DLD1 (cell line): ENCODE measurements around the gene TEKT3.

Experiments used
- in situ Hi-C: cut with HindIII; loops from 2 replicates; pipeline ENCODE4 v1.10.0; 2017; ENCODE audit warnings: low sequenced_read_pairs

The TEKT3 gene

DNA sequence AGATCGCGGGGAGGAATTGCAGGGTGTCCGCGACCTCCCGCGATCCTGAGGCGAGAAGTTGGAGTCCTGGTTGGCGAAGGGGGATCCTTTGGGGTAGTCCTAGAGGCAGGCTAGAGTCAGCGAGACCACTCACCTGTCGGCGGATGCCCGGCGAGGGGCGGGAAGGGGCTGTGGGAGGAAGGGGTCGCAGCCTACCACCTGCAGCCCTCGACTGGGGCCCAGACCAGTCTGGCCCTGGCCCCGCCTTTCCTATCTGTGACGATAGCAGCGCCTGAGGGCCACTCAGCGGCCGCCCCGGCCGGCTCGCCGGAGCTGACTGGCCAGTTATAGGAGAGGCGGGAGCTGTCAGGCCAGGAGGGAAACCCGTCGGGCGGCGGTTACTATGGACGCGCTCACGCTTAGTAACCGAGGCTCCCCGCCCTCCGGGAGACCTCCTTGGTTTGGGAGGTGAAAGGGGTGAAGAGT, at the start of gene TEKT3:
Gene TEKT3 (minus strand): TSS at position 213 of the 465 bp plus-strand sequence. CDS start 10,012 bp downstream, outside the sequence.
- in situ Hi-C loops, result no loop called here

DNA sequence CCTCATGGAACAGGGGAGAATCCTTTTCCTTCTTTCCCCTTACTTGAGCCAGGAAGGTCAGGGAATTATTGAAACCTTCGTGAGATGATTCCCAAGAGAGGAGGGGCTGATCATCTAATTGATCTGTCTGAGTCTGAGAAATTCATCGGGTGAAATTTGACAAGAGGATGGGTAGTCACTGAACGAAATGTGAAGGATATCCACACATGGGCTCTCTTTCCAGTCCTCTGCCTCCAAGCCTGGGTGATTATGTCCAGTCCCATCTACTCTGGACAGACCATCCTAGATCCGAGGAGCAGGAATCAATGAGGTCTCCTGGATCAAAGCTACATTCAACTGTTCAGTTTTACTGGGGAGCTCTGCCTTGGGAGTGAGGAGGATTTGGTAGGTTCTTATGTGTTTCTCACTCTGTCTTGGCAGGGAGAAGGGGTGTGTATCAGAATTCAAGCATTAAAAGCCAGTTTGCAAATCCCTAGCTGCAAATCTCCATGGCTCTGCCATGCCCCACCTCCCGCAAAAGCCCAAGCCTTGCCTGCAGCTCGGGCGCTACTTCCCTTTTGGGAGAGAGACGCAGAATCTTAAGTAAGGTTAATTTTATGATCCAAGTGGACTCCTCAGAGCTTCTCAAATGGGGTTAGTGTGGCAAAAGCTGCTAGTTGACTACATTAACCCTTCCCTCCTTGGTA, 47.1 kb upstream of the TEKT3 start:
- in situ Hi-C loops, result no loop called here

DNA sequence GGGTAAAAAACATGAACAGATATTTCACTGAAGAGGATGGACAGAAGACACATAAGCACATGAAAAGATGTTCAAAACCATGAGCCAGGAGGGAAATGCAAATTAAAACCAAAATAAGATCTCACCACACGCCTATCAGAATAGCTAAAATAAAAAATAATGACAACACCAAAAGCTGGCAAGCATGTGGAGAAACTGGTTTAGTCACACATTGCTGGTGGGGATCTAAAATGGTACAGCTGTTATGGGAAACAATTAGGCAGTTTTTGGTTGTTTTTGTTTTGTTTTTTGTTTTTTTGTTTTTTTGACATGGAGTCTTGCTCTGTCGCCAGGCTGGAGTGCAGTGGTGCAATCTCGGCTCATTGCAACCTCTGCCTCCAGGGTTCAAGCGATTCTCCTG, 44.7 kb upstream of the TEKT3 start:
- in situ Hi-C loops, result no loop called here

GRCh38 chr17:15385305-15385704, 43.9 kb upstream of the TEKT3 start:
- in situ Hi-C loops, result no loop called here

DNA sequence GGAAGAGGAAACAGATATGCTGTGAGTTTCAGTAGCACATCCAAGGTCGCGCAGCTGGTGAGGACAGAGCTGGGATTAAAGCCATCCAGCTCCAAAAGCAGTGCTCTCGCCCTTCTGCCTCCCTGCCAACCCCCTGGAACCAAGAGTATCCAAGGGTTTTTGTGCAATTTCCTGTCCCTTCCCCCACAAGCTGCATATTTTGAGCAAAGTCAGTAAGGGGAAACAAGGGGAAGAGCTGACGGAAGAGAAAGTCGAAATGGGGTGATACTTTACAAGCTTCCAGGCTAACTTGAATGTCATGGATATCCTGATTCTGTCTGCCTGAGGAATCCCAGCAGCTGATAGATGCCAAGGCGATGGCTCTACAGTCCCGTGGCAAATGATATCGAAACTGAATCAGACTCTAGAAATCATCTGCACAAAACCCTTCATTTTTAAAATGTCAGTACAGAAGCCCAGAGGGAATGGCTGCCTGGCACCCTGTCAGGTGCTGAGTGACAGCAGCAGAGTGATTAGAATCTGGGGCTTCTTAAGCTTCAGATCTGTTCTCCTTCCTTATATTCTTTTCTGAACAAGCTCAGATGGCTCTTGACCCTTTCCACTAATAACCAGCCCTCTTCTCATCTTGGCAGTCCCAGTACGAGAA, 42.9 kb upstream of the TEKT3 start:
- in situ Hi-C loops, result no loop called here

DNA sequence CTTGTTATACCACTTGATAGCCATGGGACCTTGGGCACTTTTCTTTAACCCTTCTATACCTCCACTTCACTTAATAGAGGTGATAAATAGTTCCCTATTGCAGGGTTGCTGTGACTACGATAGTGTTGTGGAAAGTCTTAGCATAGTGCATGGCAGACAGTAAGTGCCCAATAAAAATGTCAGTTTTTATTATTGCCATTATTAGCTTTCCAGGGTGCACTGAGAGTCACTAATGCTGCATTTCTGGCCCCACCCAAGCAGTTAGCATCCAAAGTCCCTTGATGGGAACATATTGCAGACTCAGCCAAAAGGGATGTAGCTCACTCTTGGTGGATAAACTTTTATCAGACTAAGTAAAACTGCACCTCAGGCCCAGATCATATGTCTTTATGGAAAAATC, 41.5 kb upstream of the TEKT3 start:
- in situ Hi-C loops, result no loop called here

GRCh38 chr17:15381707-15382106, 40.3 kb upstream of the TEKT3 start:
- in situ Hi-C loops, result no loop called here

DNA sequence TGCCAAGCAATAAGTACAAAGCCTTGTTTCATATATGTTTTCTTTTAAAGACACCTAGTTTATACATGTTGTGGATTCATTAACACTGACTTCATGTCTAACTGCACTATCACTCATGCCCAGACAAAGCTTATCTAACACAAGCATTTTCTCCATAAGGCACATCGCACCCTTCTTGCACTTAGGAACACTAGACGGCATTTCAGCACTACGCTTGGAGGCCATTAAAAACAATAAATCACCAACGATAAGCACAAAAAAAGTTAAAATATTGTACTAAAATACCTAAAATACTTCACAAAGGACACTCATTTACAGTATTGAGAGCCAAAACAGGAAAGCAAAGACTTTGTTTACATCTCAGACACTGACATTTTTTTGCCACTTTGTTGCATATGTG, 39.0 kb upstream of the TEKT3 start:
- in situ Hi-C loops, result no loop called here

GRCh38 chr17:15379659-15380058, 38.3 kb upstream of the TEKT3 start:
- in situ Hi-C loops, result no loop called here

- in situ Hi-C loops, result no loop called here
Measured at GRCh38 chr17:15378243-15378642, 36.8 kb upstream of the TEKT3 start.

DNA sequence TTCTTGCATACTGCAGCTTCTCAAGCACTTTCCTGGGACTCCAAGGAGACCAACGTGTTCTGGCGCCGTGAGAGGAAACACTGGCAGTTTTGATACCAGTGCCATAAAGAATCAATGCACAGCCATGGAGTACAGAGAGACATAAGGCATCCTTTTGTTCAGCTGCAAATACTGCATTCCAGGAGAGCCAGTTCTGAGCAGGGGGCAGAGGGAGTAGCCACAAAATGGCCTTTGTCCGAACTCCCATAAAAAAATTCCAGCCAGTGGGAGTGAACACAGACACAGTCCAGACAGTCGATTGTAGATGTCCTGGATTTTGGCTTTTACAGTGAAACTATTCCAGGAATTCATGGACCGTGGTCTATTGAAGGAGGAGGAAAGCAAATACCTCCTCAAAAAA, 36.2 kb upstream of the TEKT3 start:
- in situ Hi-C loops, result no loop called here

- in situ Hi-C loops, result no loop called here
Measured at GRCh38 chr17:15377200-15377599, 35.8 kb upstream of the TEKT3 start.

GRCh38 chr17:15371376-15372130, 30.2 kb upstream of the TEKT3 start:
- in situ Hi-C loops, result no loop called here

DNA sequence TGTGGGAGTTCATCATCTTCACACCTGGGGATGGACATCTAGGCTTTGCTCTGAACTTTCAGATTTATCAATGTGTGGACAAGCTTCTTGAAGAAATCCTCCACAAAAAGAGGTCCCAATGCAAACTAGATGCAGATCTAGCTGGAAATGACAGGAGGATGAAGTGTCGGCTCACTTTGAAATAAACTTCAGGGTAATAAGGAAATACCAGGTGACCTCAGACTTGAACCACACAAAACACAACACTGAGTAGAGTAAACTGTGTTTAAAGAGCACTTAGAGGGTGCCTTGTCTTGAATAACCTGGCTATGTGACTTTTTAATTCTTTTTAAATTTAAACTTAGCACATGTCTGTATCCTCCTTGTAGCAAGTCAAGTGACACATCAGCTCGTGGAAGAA, 27.2 kb upstream of the TEKT3 start:
- in situ Hi-C loops, result no loop called here

DNA sequence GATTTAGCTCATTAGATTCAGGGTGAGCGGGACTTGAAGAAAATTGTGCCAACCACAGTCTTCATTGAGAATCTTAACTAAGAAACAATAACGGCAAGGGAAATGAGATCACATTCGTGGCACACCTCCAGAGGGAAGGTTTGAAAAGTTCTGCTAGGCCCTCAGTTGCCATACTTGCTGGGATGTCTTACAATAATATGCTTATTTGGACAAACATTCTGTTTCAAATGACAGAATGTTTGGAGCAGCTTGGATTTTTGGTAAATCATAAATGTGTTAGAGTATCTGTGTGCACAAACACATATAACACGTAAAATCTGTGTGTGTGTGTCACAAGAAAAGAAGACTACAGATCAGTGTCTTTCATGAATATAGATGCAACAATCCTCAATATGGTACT, 24.6 kb upstream of the TEKT3 start:
- in situ Hi-C loops, result no loop called here

DNA sequence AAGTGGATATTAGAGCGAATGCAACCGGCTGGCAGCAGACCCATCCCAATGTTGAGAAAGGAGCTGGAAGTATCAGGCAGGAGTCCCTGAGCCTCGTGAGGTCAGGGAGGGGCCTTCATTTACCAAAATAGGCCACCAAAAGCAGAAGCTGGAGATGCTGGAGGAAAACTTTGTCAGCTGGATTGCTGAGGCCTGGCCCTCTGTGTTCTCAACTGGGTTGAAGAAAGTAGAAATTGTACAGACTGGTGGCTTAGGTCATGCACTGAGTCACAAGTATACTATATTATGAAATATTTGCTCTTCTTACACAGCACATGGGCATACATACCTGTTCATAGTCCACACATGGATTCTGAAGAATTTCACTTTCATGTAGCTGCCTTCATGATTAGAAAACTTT, 23.2 kb upstream of the TEKT3 start:
- in situ Hi-C loops, result no loop called here

DNA sequence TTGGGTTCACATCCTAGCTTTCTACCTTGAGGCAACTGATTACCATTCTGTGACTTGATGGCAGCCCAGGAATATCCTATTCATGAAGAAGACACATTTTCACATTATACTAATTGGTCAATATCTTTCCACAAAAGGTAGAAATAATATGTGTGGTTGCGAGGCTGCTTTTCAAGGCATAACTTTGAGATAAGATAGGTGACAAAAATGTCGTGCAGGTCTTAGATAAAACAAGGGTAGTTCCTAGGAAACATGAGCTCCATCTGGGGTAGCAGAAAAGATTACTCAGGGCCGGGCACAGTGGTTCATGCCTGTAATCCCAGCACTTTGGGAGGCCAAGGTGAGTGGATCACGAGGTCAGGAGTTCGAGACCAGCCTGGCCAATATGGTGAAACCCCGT, 22.3 kb upstream of the TEKT3 start:
- in situ Hi-C loops, result no loop called here

- in situ Hi-C loops, result no loop called here
Measured at GRCh38 chr17:15361592-15361991, 20.2 kb upstream of the TEKT3 start.

DNA sequence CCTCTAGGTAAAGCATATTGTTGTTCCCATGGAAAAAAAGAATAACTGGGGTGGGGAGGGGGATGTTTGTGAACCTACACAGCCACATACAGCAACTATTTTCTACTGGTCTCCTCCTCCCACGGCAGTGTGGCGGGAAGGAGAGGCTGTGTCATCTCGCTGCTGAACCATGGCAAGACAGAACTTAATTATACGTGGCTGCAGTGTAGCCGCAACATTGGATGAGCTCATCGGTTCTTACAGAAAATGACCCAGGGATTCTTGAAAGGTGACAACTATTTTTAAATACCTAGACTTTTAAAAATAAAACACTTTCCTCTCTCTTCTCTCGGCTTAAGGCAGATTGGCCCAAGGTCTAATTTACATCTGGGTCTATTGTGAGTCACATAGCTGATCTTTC, 19.8 kb upstream of the TEKT3 start:
- in situ Hi-C loops, result no loop called here

GRCh38 chr17:15354256-15354655, 12.9 kb upstream of the TEKT3 start:
- in situ Hi-C loops, result no loop called here

DNA sequence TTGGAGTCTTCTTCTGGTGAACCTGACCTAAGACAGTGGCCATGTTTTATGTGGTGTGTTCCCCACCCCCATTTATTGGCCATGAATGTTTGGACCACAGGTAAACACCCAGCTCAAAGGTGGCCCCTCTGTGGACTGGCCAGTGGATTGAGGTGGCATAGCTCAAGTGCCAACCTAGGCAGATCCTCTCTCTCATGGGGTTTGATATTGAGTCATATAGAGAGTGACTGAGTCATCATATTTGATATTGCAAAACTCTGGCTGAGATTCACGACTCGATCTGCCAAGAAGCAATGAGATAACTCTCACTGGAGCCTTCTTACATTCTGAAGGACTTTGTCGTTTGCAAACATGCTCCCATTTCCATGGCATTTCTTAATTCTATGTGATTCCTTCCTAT, 10.5 kb upstream of the TEKT3 start:
- in situ Hi-C loops, result no loop called here

GRCh38 chr17:15351478-15351840, 10.1 kb upstream of the TEKT3 start:
- in situ Hi-C loops, result no loop called here
